H9 (cell line): ENCODE measurements around the gene NACC1. TPM values are rescaled to one million over a fixed set of nuclear protein-coding genes. Genes with fewer than 3 reads are reported as not detected.

Source experiments
- DNase-seq: peaks from one replicate; pipeline ENCODE4 v3.0.0-alpha.2; 2017
- H2AFZ ChIP-seq: one replicate; pipeline ENCODE4 v1.6.1; 2013; ENCODE audit warnings: mild to moderate bottlenecking, low read length, control low read depth, moderate library complexity
- H2AK5ac ChIP-seq: 2 replicates; pipeline ENCODE4 v1.6.1; 2013; ENCODE audit warnings: low read length, control low read depth, mixed read lengths; ENCODE audit not compliant: insufficient read length
- H2BK120ac ChIP-seq: one replicate; pipeline ENCODE4 v1.6.1; 2013; ENCODE audit warnings: low read depth, mild to moderate bottlenecking, low read length, control low read depth, inconsistent platforms; ENCODE audit not compliant: poor library complexity, severe bottlenecking
- H2BK12ac ChIP-seq: 2 replicates; pipeline ENCODE4 v1.6.1; 2013; ENCODE audit warnings: low read length, control low read depth, mixed read lengths, low read depth; ENCODE audit not compliant: insufficient read length
- H2BK15ac ChIP-seq: 2 replicates; pipeline ENCODE4 v1.6.1; 2013; ENCODE audit warnings: low read depth, low read length, control low read depth
- H2BK20ac ChIP-seq: one replicate; pipeline ENCODE4 v1.6.1; 2013; ENCODE audit warnings: low read depth, mild to moderate bottlenecking, low read length, control low read depth, inconsistent platforms; ENCODE audit not compliant: poor library complexity, severe bottlenecking
- H2BK5ac ChIP-seq: 2 replicates; pipeline ENCODE4 v1.6.1; 2013; ENCODE audit warnings: low read length, control low read depth, mixed read lengths; ENCODE audit not compliant: insufficient read length
- H3K14ac ChIP-seq: 2 replicates; pipeline ENCODE4 v1.6.1; 2013; ENCODE audit warnings: low read length, control low read depth; ENCODE audit not compliant: insufficient read depth
- H3K18ac ChIP-seq: 2 replicates; pipeline ENCODE4 v1.6.1; 2013; ENCODE audit warnings: low read depth, mild to moderate bottlenecking, mixed read lengths, low read length, control low read depth; ENCODE audit not compliant: insufficient read length
- H3K23ac ChIP-seq: 2 replicates; pipeline ENCODE4 v1.6.1; 2013; ENCODE audit warnings: low read length, control low read depth, mixed read lengths, low read depth; ENCODE audit not compliant: insufficient read length
- H3K23me2 ChIP-seq: 2 replicates; pipeline ENCODE4 v1.6.1; 2013; ENCODE audit warnings: low read depth, mild to moderate bottlenecking, mixed read lengths, low read length, control low read depth; ENCODE audit not compliant: insufficient read length, poor library complexity, severe bottlenecking
- H3K27ac ChIP-seq: 2 replicates; pipeline ENCODE4 v1.5.1; 2013; ENCODE audit warnings: low read length, control low read depth, mixed read lengths, low read depth; ENCODE audit not compliant: insufficient read length
- H3K27me3 ChIP-seq: 2 replicates; pipeline ENCODE4 v1.6.1; 2013; ENCODE audit warnings: low read length, control low read depth, inconsistent platforms; ENCODE audit not compliant: insufficient read depth
- H3K4ac ChIP-seq: 2 replicates; pipeline ENCODE4 v1.6.1; 2013; ENCODE audit warnings: low read depth, mild to moderate bottlenecking, control low read depth, inconsistent platforms, low read length, moderate library complexity
- H3K4me1 ChIP-seq: 2 replicates; pipeline ENCODE4 v1.6.1; 2013; ENCODE audit warnings: low read length, control low read depth, inconsistent platforms; ENCODE audit not compliant: insufficient read depth
- H3K4me2 ChIP-seq: 2 replicates; pipeline ENCODE4 v1.6.1; 2013; ENCODE audit warnings: low read length, control low read depth, mixed read lengths; ENCODE audit not compliant: insufficient read length, insufficient read depth
- H3K56ac ChIP-seq: 2 replicates; pipeline ENCODE4 v1.6.1; 2013; ENCODE audit warnings: low read depth, mild to moderate bottlenecking, mixed read lengths, low read length, control low read depth; ENCODE audit not compliant: insufficient read length
- H3K79me1 ChIP-seq: 2 replicates; pipeline ENCODE4 v1.6.1; 2013; ENCODE audit warnings: low read depth, mild to moderate bottlenecking, moderate library complexity, low read length, control low read depth, inconsistent platforms; ENCODE audit not compliant: insufficient read depth, poor library complexity, severe bottlenecking
- H3K79me2 ChIP-seq: 2 replicates; pipeline ENCODE4 v1.6.1; 2013; ENCODE audit warnings: low read length, control low read depth, inconsistent platforms; ENCODE audit not compliant: insufficient read depth
- H3K9ac ChIP-seq: 2 replicates; pipeline ENCODE4 v1.6.1; 2013; ENCODE audit warnings: low read length, control low read depth, mixed read lengths; ENCODE audit not compliant: insufficient read length; ENCODE audit errors: extremely low read depth
- H3K9me3 ChIP-seq: one replicate; pipeline ENCODE4 v1.6.1; 2013; ENCODE audit warnings: low read depth, low read length, inconsistent platforms; ENCODE audit not compliant: control insufficient read depth
- H3T11ph ChIP-seq: one replicate; pipeline ENCODE4 v1.6.1; 2013; ENCODE audit warnings: mild to moderate bottlenecking, low read length, control low read depth, inconsistent platforms
- H4K20me1 ChIP-seq: one replicate; pipeline ENCODE4 v1.6.1; 2013; ENCODE audit not compliant: control insufficient read depth, insufficient read length, insufficient read depth
- H4K5ac ChIP-seq: 2 replicates; pipeline ENCODE4 v1.6.1; 2013; ENCODE audit warnings: low read depth, mild to moderate bottlenecking, mixed read lengths, low read length, control low read depth; ENCODE audit not compliant: insufficient read length
- H4K8ac ChIP-seq: replicated peaks from 2 replicates; pipeline ENCODE4 v1.6.1; 2013; ENCODE audit warnings: low read length, control low read depth, mixed read lengths, low read depth; ENCODE audit not compliant: insufficient read length
- H4K91ac ChIP-seq: 2 replicates; pipeline ENCODE4 v1.6.1; 2013; ENCODE audit warnings: low read depth, mild to moderate bottlenecking, moderate library complexity, mixed read lengths, low read length, control low read depth; ENCODE audit not compliant: insufficient read length
- H3K27ac Mint-ChIP-seq, 3 experiments: 2 replicates in 2 of 3; 3 replicates in 1 of 3; pipeline ENCODE4 v1.8.0; 2020 to 2021; ENCODE audit warnings: mixed read lengths in 3 of 3, mild to moderate bottlenecking in 1 of 3, moderate library complexity in 1 of 3
- H3K27me3 Mint-ChIP-seq: 2 replicates; pipeline ENCODE4 v1.8.0; 2021; ENCODE audit warnings: low read depth, mild to moderate bottlenecking, moderate library complexity, mixed read lengths
- H3K36me3 Mint-ChIP-seq, 3 experiments: 2 replicates in 2 of 3; 3 replicates in 1 of 3; pipeline ENCODE4 v1.8.0; 2020 to 2021; ENCODE audit warnings: low read depth in 3 of 3, mixed read lengths in 3 of 3; ENCODE audit not compliant: insufficient read depth in 1 of 3
- H3K4me1 Mint-ChIP-seq, 2 experiments: 2 replicates each; pipeline ENCODE4 v1.8.0; 2020; ENCODE audit warnings: mixed read lengths in 2 of 2
- H3K4me3 Mint-ChIP-seq, 2 experiments: 2 replicates in 1 of 2; 3 replicates in 1 of 2; pipeline ENCODE4 v1.8.0; 2020 to 2021; ENCODE audit warnings: mild to moderate bottlenecking in 2 of 2, mixed read lengths in 2 of 2, moderate library complexity in 1 of 2
- H3K9me3 Mint-ChIP-seq, 2 experiments: 2 replicates in 1 of 2; 3 replicates in 1 of 2; pipeline ENCODE4 v1.8.0; 2020; ENCODE audit warnings: mild to moderate bottlenecking in 2 of 2, mixed read lengths in 2 of 2, moderate library complexity in 1 of 2
- WGBS: extraction: QIAGEN DNeasy Blood & Tissue Kit; methylation state at CpG from one replicate; pipeline ENCODE4 v1.1.7; 2013; ENCODE audit warnings: missing lambda C conversion rate, low lambda C conversion rate, mixed read lengths; ENCODE audit not compliant: insufficient read length; ENCODE audit errors: extremely low coverage; 5-methylcytosine and 5-hydroxymethylcytosine counted together
- total RNA-seq: library from RNA; stranded (reverse); gene quantifications from 2 replicates; pipeline ENCODE4 v1.2.1, GENCODE V29; 2021
- TF ChIP-seq, protein P1 (sequence below): fragments of 200-600 bp; sonication (generic); conservative IDR thresholded peaks from 3 replicates; pipeline ENCODE4 v1.8.0; 2021; ENCODE audit warnings: antibody characterized with exemption, mild to moderate bottlenecking

NACC1 gene
- total RNA-seq, 1 experiment from 2014 or later, result 198 TPM

DNA sequence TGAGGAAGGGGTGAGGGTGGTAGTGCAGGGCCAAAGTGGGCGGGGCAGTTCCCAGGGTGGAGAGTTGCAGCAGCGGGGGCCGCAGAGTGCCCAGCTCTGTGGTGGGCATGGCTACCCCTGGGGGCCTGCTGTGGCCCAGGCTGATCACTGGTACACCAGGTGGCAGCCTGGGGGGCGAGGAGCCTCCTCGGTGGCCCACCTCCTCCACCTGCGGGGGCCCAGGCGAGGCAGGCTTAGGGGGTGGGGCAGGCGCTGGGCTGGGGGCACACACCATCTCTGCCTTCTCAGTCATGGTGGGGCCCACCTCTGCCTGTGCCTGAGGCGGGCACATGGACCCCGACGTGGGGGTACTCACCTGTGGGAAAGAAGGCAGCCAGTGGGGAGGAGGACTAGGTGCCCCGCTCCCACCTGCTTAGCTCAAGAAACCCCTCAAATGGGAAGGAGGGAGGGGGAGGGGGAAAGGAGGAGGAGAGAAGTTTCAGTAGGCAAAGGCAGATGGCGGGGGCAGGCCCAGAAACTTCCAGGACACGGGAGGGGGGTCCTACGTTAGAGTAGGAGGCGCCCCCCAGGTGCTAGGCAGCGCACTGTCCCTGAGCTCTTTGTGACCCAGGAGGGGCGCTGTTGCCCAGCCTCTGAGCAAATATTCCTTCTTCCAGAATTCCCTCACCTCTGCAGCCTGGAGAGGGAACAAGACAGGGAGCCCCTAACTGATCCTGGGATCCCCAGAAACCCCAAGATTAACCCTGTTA lies 17.0 kb upstream of the NACC1 start:
- Histone ChIP-seq H4K20me1 (peaks cover 3% of the 10 kb centered on the region), H2BK5ac (no peak overlapping the region), H2BK15ac (no peak overlapping the region), H3K4ac (no peak overlapping the region), H3K56ac (no peak overlapping the region), H3K27me3 (peaks cover 33% of the 10 kb centered on the region; the same call in 1 of the 2 replicates), H3T11ph (no peak overlapping the region), H3K4me2 (no peak overlapping the region), H2BK20ac (no peak overlapping the region), H3K14ac (no peak overlapping the region), H3K23me2 (peaks cover 3% of the 10 kb centered on the region), H3K18ac (no peak overlapping the region), H2BK12ac (no peak overlapping the region), H3K79me1 (no peaks in the 10 kb centered on the region), H3K23ac (no peak overlapping the region), H4K5ac (no peak overlapping the region), H3K79me2 (no peaks in the 10 kb centered on the region), H3K4me1 (no peaks in the 10 kb centered on the region), H3K9ac (no peak overlapping the region), H2AK5ac (no peak overlapping the region), H2BK120ac (no peak overlapping the region), H2AFZ (no peak overlapping the region), H3K27ac (no peak overlapping the region), H3K9me3 (no peaks in the 10 kb centered on the region), H4K91ac (no peak overlapping the region), H4K8ac (no peak overlapping the region)
- TF ChIP-seq, protein P1, sequence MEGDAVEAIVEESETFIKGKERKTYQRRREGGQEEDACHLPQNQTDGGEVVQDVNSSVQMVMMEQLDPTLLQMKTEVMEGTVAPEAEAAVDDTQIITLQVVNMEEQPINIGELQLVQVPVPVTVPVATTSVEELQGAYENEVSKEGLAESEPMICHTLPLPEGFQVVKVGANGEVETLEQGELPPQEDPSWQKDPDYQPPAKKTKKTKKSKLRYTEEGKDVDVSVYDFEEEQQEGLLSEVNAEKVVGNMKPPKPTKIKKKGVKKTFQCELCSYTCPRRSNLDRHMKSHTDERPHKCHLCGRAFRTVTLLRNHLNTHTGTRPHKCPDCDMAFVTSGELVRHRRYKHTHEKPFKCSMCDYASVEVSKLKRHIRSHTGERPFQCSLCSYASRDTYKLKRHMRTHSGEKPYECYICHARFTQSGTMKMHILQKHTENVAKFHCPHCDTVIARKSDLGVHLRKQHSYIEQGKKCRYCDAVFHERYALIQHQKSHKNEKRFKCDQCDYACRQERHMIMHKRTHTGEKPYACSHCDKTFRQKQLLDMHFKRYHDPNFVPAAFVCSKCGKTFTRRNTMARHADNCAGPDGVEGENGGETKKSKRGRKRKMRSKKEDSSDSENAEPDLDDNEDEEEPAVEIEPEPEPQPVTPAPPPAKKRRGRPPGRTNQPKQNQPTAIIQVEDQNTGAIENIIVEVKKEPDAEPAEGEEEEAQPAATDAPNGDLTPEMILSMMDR, result peak; percentile 62
- WGBS, result no CpG with 5 or more reads among the region's 18 CpGs
- no peak overlapping the region for H3K27ac Mint-ChIP-seq
- DNase-seq, result no peak
- H3K4me1 Mint-ChIP-seq, result peaks cover 18 to 33% of the 10 kb centered on the region in 2 experiments
- H3K4me3 Mint-ChIP-seq, result 0 out of 5 replicates have a peak overlapping the region, but pooled peaks of 1 of the 2 experiments have one; percentile 68
- H3K36me3 Mint-ChIP-seq, result peaks cover 0 to 3% (median 2%) of the 10 kb centered on the region in 3 experiments; a peak in 3 of 7 replicates
- H3K27me3 Mint-ChIP-seq, result peaks cover 66% of the 10 kb centered on the region
- peaks cover 7% of the 10 kb centered on the region in 2 experiments; a peak in 4 of 5 replicates for H3K9me3 Mint-ChIP-seq
